ENCODE results near the gene AP1S1. TPM values are rescaled to one million over a fixed set of nuclear protein-coding genes. Genes with fewer than 3 reads are reported as not detected.

AP1S1 gene
- total and polyA plus RNA-seq, 9 of the 15 experiments (the other 6 are each of a cell fraction or from before 2014, with no cell fraction given), result 4.4 to 149 (median 89.4) TPM

GRCh38 chr7:101165075-101165957 is 11.0 kb downstream of the AP1S1 start, which contains the start of gene VGF (continued):
- TF ChIP-seq RB1 (IDR thresholded peaks at IDR 0.05; ENCODE audit: low read depth), result peak; percentile 98
- TF ChIP-seq ZNF551 (CRISPR knock-in tag; IDR thresholded peaks at IDR 0.05), result no peak
- peak; percentile 66; the same call in 1 of the 2 replicates for TF ChIP-seq MYC (IDR thresholded peaks at IDR 0.05; ENCODE audit: low read depth, low read length)
- 0 out of 2 replicates have a peak, but pooled peaks have one; percentile 49 for TF ChIP-seq MYC (CRISPR knock-in tag; IDR thresholded peaks at IDR 0.05; ENCODE audit: borderline replicate concordance, low read depth)
- TF ChIP-seq ETV1 (tag; conservative IDR thresholded peaks at IDR 0.05; ENCODE audit: low read depth), result no peak
- TF ChIP-seq ZNF445 (CRISPR knock-in tag; IDR thresholded peaks at IDR 0.05; ENCODE audit: low read depth), result no peak
- TF ChIP-seq ZNF398 (CRISPR knock-in tag; IDR thresholded peaks at IDR 0.05), result no peak
- TF ChIP-seq EGR1 (conservative IDR thresholded peaks at IDR 0.05), result peak; percentile 80
- TF ChIP-seq MNT (conservative IDR thresholded peaks at IDR 0.05), result peak; percentile 98 to 99
- TF ChIP-seq PRPF4 (IDR thresholded peaks at IDR 0.05; ENCODE audit: insufficient read depth, low read depth, low read length, poor library complexity, severe bottlenecking), result no peak
- TF ChIP-seq HMBOX1 (IDR thresholded peaks at IDR 0.05), result no peak
- 0 out of 2 replicates have a peak, but pooled peaks have one; percentile 69 for TF ChIP-seq ZC3H11A (IDR thresholded peaks at IDR 0.05; ENCODE audit: low read depth, low read length)
- TF ChIP-seq MTA3 (IDR thresholded peaks at IDR 0.05; ENCODE audit: borderline replicate concordance), result peak; percentile 97
- TF ChIP-seq RNF219 (CRISPR knock-in tag; IDR thresholded peaks at IDR 0.05), result no peak
- peak; percentile 95 for TF ChIP-seq E2F5 (CRISPR knock-in tag; IDR thresholded peaks at IDR 0.05)
- peak; percentile 89 for TF ChIP-seq NR2C2 (CRISPR knock-in tag; IDR thresholded peaks at IDR 0.05)
- no peak for TF ChIP-seq NR2C2 (tag; IDR thresholded peaks at IDR 0.05)
- TF ChIP-seq LCOR (CRISPR knock-in tag; IDR thresholded peaks at IDR 0.05), result peak; percentile 98
- TF ChIP-seq ZNF644 (tag; IDR thresholded peaks at IDR 0.05; ENCODE audit: low read depth), result peak; percentile 81; the same call in 1 of the 2 replicates
- TF ChIP-seq ZNF282 (CRISPR knock-in tag; IDR thresholded peaks at IDR 0.05), result 0 out of 2 replicates have a peak, but pooled peaks have one; percentile 32
